ENCODE data around the gene CLK4.
"Not testable (repeated sequence)": the region's sequence is repeated elsewhere in the genome, so short reads cannot be mapped to it uniquely, and the experiment has no call there.

Gene CLK4

GRCh38 chr5:178590141-178590923 is 36.5 kb downstream of the CLK4 start, which contains the start of gene COL23A1:
TSS of gene COL23A1 (minus strand) at chr5:178590393.
- Histone ChIP-seq H3K27me3 (ENCODE audit: insufficient read depth, low read depth, severe bottlenecking) (no peaks in the 10 kb centered on the region), H3K4me3 (ENCODE audit: low read depth, low read length) (peak within 1 kb of the TSS; percentile 41), H3K9me3 (ENCODE audit: severe bottlenecking) (no peaks in the 10 kb centered on the region), H3K27ac (no peak within 1 kb of the TSS), H3K36me3 (no peaks in the 10 kb centered on the region)
- peak; percentile 72 for TF ChIP-seq CTCF (IDR thresholded peaks at IDR 0.05; ENCODE audit: low read depth, low read length)
- DNase-seq = peak; percentile 56

GRCh38 chr5:178589180-178590140 is 37.4 kb downstream of the CLK4 start:
- H3K4me3 ChIP-seq (ENCODE audit: low read depth, low read length) = no peak overlapping the region
- H3K27me3 ChIP-seq (ENCODE audit: insufficient read depth, low read depth, severe bottlenecking) = no peaks in the 10 kb centered on the region
- TF ChIP-seq CTCF (IDR thresholded peaks at IDR 0.05; ENCODE audit: low read depth, low read length) = peak; percentile 15; the same call in 1 of the 2 replicates
- peak; percentile 35 for DNase-seq
- no peaks in the 10 kb centered on the region for H3K9me3 ChIP-seq (ENCODE audit: severe bottlenecking)
- no peak overlapping the region for H3K27ac ChIP-seq
- no peaks in the 10 kb centered on the region for H3K36me3 ChIP-seq

DNA sequence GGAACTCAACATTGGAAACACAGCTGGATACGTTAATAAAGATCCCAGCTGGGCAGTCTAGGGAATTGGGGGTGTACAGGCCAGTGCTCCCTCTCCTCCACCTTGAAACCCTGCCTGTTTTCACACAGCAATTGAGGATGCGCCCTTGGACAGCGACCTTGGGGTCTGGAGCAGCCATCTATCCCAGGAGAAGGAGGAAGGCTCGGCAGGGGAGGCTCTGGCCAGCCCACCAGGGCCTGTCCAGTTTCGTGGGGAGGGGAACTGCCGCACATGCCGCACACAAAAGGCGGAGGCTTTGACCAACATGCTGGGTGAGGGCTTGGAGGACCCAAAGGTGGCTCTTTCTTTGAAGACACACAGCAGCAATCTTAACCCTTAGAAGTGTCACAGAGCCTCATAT is 38.1 kb downstream of the CLK4 start:
- Histone ChIP-seq H3K4me3 (ENCODE audit: low read depth, low read length) (no peak overlapping the region), H3K27ac (no peak overlapping the region), H3K27me3 (ENCODE audit: insufficient read depth, low read depth, severe bottlenecking) (no peaks in the 10 kb centered on the region), H3K9me3 (ENCODE audit: severe bottlenecking) (no peaks in the 10 kb centered on the region), H3K36me3 (no peaks in the 10 kb centered on the region)
- DNase-seq = no peak
- TF ChIP-seq CTCF (IDR thresholded peaks at IDR 0.05; ENCODE audit: low read depth, low read length) = no peak

DNA sequence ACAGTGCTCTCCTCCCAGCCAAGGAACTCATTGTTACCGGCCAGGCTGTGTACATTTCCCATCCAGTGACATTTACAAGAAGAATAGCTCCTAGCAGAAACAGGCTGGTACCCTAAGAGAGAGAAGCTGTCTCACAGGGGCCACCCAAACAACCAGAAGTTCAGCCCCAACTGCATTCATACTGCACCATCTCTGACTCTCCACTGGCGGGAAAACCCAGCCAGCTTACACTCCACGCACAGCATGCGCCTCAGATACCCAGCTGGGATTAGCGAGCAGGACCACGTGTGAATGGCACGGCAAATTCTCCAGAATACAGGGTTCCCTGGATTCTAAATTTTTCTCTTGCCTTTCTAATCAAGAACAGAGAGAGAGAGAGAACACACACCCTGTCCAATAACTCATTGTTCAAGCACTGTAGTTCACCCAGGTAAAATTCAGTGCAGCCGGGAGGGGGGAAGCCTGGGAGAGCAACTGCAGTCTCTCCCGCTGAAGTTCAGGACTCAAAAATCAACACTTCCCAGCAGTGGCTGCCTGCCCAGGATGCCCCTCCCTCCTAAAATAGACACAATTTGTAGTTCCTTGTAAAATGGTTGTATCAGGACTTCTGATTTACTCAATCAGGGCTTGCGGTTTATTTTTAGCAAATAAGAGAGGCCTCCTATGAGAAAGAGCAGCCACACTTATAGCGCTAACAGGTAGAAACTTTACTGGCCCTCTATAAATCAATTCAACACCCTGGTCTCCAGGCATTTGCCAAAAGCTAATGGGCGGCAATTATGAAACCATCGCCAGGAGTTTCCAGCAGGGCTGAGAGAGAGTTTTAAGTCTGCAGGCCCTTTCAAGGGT is 38.9 kb downstream of the CLK4 start:
- Histone ChIP-seq H3K4me3 (ENCODE audit: low read depth, low read length) (no peak overlapping the region), H3K36me3 (no peaks in the 10 kb centered on the region), H3K27me3 (ENCODE audit: insufficient read depth, low read depth, severe bottlenecking) (no peaks in the 10 kb centered on the region), H3K27ac (no peak overlapping the region), H3K9me3 (ENCODE audit: severe bottlenecking) (no peaks in the 10 kb centered on the region)
- DNase-seq = no peak
- TF ChIP-seq CTCF (IDR thresholded peaks at IDR 0.05; ENCODE audit: low read depth, low read length) = no peak

DNA sequence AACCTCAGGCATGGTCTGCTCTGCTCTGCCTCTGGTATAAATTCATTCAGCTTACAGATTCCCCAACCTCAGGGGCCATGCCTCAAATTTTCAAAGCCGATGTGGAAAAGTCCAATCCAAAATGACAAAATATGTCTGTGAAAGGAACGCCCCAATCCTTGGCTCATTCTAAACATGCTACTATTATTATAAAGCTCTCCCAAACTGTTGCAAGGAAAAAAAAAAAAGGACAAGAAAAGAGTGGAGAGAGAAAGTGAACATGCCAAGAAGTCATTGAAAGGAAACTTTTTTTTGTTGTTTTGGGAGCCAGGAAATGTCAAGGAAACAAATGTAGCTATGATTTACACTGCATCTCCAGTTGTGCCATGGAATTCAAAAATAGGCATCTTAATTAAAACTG is 40.5 kb downstream of the CLK4 start:
- H3K27ac ChIP-seq = no peak overlapping the region
- no peak overlapping the region for H3K4me3 ChIP-seq (ENCODE audit: low read depth, low read length)
- H3K36me3 ChIP-seq = no peaks in the 10 kb centered on the region
- TF ChIP-seq CTCF (IDR thresholded peaks at IDR 0.05; ENCODE audit: low read depth, low read length) = no peak
- H3K9me3 ChIP-seq (ENCODE audit: severe bottlenecking) = no peaks in the 10 kb centered on the region
- no peak for DNase-seq
- no peaks in the 10 kb centered on the region for H3K27me3 ChIP-seq (ENCODE audit: insufficient read depth, low read depth, severe bottlenecking)

GRCh38 chr5:178585421-178585820 is 41.4 kb downstream of the CLK4 start:
- DNase-seq; H3K27me3 ChIP-seq (ENCODE audit: insufficient read depth, low read depth, severe bottlenecking); H3K9me3 ChIP-seq (ENCODE audit: severe bottlenecking); H3K4me3 ChIP-seq (ENCODE audit: low read depth, low read length); H3K27ac ChIP-seq; H3K36me3 ChIP-seq: not testable (repeated sequence)

Data from WERI-Rb-1 (cell line).